WTC11 (cell line): ENCODE results near the gene SGPP1. TPM values are rescaled to one million over a fixed set of nuclear protein-coding genes. Genes with fewer than 3 reads are reported as not detected.

ENCODE experiments used
- ATAC-seq: fragments of 200-7000 bp; cut with Tn5 transposase; 2 replicates; pipeline ENCODE4 v1.10.0; 2021; ENCODE audit warnings: mild to moderate bottlenecking, moderate library complexity
- CTCF ChIA-PET: fragments of 300-600 bp; sonication (Branson Sonifier 250); formaldehyde crosslinking; loops from one replicate; lab custom pipeline; 2021; ENCODE audit warnings: antibody characterized with exemption; lab: Charles Lee
- POLR2A ChIA-PET: fragments of 350-600 bp; sonication (Branson Sonifier 250); formaldehyde crosslinking; loops from one replicate; lab custom pipeline; 2021; ENCODE audit warnings: antibody characterized with exemption; lab: Charles Lee
- DNase-seq: peaks from one replicate; pipeline ENCODE4 v3.0.0; 2021; ENCODE audit warnings: low spot score
- H3K27ac Mint-ChIP-seq: 2 replicates; pipeline ENCODE4 v1.8.0; 2021; ENCODE audit warnings: mixed read lengths
- H3K27me3 Mint-ChIP-seq: 2 replicates; pipeline ENCODE4 v1.8.0; 2021; ENCODE audit warnings: low read depth, mild to moderate bottlenecking, moderate library complexity, mixed read lengths
- H3K36me3 Mint-ChIP-seq: 2 replicates; pipeline ENCODE4 v1.8.0; 2021; ENCODE audit warnings: mixed read lengths
- H3K4me1 Mint-ChIP-seq: 2 replicates; pipeline ENCODE4 v1.8.0; 2022; ENCODE audit warnings: mixed read lengths
- H3K4me3 Mint-ChIP-seq: 2 replicates; pipeline ENCODE4 v1.8.0; 2021; ENCODE audit warnings: mild to moderate bottlenecking, moderate library complexity, mixed read lengths
- H3K9me3 Mint-ChIP-seq: 2 replicates; pipeline ENCODE4 v1.8.0; 2021; ENCODE audit warnings: mixed read lengths
- CREM ChIP-seq: sonication (generic); formaldehyde crosslinking; IDR thresholded peaks from 2 replicates; pipeline ENCODE4 v1.8.1; 2022; ENCODE audit warnings: mild to moderate bottlenecking, missing genetic modification reagents, moderate library complexity
- EMX1 ChIP-seq: fragments of 250-450 bp; sonication (Bioruptor Pico); IDR thresholded peaks from 2 replicates; pipeline ENCODE4 v1.8.0; 2021; ENCODE audit warnings: mild to moderate bottlenecking
- ETV6 ChIP-seq: sonication (generic); formaldehyde crosslinking; IDR thresholded peaks from 2 replicates; pipeline ENCODE4 v1.8.1; 2022; ENCODE audit warnings: mild to moderate bottlenecking, missing genetic modification reagents
- GRHL2 ChIP-seq: fragments of 250-450 bp; sonication (Bioruptor Pico); IDR thresholded peaks from 2 replicates; pipeline ENCODE4 v1.8.0; 2022; ENCODE audit warnings: mild to moderate bottlenecking, moderate library complexity; ENCODE audit not compliant: insufficient replicate concordance, severe bottlenecking
- JUN ChIP-seq: sonication (generic); formaldehyde crosslinking; IDR thresholded peaks from 2 replicates; pipeline ENCODE4 v1.8.0; 2023; ENCODE audit warnings: mild to moderate bottlenecking, missing genetic modification reagents
- MXD4 ChIP-seq: fragments of 250-450 bp; sonication (Bioruptor Pico); IDR thresholded peaks from 2 replicates; pipeline ENCODE4 v1.8.0; 2021; ENCODE audit warnings: mild to moderate bottlenecking, moderate library complexity, borderline replicate concordance
- NR1H2 ChIP-seq: sonication (generic); formaldehyde crosslinking; IDR thresholded peaks from 2 replicates; pipeline ENCODE4 v1.9.0; 2021; ENCODE audit warnings: mild to moderate bottlenecking, moderate library complexity, missing genetic modification reagents
- SMAD3 ChIP-seq: sonication (generic); formaldehyde crosslinking; IDR thresholded peaks from 2 replicates; pipeline ENCODE4 v1.8.0; 2022; ENCODE audit warnings: missing genetic modification reagents, mild to moderate bottlenecking, borderline replicate concordance
- TCF7 ChIP-seq: sonication (generic); formaldehyde crosslinking; IDR thresholded peaks from 2 replicates; pipeline ENCODE4 v1.8.0; 2022; ENCODE audit warnings: mild to moderate bottlenecking, low read depth, missing genetic modification reagents, moderate library complexity
- TEAD1 ChIP-seq: sonication (generic); formaldehyde crosslinking; IDR thresholded peaks from 2 replicates; pipeline ENCODE4 v1.8.0; 2022; ENCODE audit warnings: mild to moderate bottlenecking, missing genetic modification reagents
- TEAD4 ChIP-seq: sonication (generic); formaldehyde crosslinking; IDR thresholded peaks from 2 replicates; pipeline ENCODE4 v1.8.0; 2022; ENCODE audit warnings: mild to moderate bottlenecking, missing genetic modification reagents
- ZNF416 ChIP-seq: fragments of 250-450 bp; sonication (Bioruptor Pico); IDR thresholded peaks from 2 replicates; pipeline ENCODE4 v1.9.0; 2021; ENCODE audit warnings: mild to moderate bottlenecking, inconsistent platforms
- total RNA-seq: library from RNA; stranded (reverse); gene quantifications from 3 replicates; pipeline ENCODE4 v1.2.3, GENCODE V29; 2021
- TF ChIP-seq, protein P1 (sequence below): fragments of 250-450 bp; sonication (Bioruptor Pico); IDR thresholded peaks from 2 replicates; pipeline ENCODE4 v1.8.0; 2021; ENCODE audit warnings: mild to moderate bottlenecking
- TF ChIP-seq, protein P2 (sequence below): sonication (generic); formaldehyde crosslinking; IDR thresholded peaks from 2 replicates; pipeline ENCODE4 v1.8.0; 2023; ENCODE audit warnings: missing genetic modification reagents, mild to moderate bottlenecking, borderline replicate concordance
- TF ChIP-seq, protein P3 (sequence below): sonication (generic); formaldehyde crosslinking; IDR thresholded peaks from 2 replicates; pipeline ENCODE4 v1.8.1; 2022; ENCODE audit warnings: missing genetic modification reagents, borderline replicate concordance

SGPP1 gene
- total RNA-seq, 1 experiment from 2014 or later, result 8.5 TPM

DNA sequence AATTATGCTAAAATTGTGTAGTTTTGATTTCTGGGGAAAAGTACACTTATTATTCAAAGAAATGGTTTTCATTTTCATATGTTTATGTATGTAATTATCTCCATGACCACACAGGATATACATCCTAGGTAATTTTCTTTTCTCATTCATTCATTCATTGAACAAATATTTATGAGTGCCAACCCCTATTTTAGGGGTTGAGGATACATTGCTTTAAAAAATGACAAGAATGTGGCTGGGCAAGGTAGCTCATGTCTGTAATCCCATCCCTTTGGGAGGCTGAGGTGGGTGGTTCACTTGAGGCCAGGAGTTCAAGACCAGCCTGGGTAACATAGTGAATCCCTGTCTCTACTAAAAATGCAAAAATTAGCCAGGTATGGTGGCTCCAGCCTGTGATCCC, 40.9 kb downstream of the SGPP1 start (continued):
- TF ChIP-seq, protein P1, sequence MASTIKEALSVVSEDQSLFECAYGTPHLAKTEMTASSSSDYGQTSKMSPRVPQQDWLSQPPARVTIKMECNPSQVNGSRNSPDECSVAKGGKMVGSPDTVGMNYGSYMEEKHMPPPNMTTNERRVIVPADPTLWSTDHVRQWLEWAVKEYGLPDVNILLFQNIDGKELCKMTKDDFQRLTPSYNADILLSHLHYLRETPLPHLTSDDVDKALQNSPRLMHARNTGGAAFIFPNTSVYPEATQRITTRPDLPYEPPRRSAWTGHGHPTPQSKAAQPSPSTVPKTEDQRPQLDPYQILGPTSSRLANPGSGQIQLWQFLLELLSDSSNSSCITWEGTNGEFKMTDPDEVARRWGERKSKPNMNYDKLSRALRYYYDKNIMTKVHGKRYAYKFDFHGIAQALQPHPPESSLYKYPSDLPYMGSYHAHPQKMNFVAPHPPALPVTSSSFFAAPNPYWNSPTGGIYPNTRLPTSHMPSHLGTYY, result no peak

DNA sequence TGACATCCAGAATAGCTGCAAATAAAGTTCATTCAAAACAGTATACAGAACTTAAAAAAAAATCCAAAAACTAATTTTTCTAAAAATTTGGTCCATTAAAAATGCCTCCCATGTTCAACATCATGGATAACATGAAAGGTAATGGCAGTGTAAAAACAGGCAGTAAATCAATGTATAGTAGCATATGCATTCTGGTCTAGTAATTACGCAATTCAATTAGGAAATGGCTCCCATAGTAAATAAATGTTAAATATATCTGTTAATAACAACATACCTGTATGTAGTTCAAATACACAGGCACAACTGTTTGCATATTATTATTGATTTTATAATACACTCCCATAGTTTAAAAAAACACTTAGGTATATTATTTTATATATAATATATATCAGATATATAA, 42.5 kb downstream of the SGPP1 start:
- H3K4me1 Mint-ChIP-seq, result no peaks in the 10 kb centered on the region
- no peaks in the 10 kb centered on the region for H3K36me3 Mint-ChIP-seq
- no peak overlapping the region for H3K4me3 Mint-ChIP-seq
- no peak for ATAC-seq
- TF ChIP-seq JUN (CRISPR knock-in tag), result no peak
- no peak for TF ChIP-seq CREM
- no peak for TF ChIP-seq ZNF416 (CRISPR knock-in tag)
- no peak for TF ChIP-seq ETV6
- no peak for TF ChIP-seq EMX1
- no peak for TF ChIP-seq SMAD3 (CRISPR knock-in tag)
- no peak for TF ChIP-seq TEAD4 (CRISPR knock-in tag)
- no peak for TF ChIP-seq NR1H2 (CRISPR knock-in tag)
- TF ChIP-seq, protein P2, sequence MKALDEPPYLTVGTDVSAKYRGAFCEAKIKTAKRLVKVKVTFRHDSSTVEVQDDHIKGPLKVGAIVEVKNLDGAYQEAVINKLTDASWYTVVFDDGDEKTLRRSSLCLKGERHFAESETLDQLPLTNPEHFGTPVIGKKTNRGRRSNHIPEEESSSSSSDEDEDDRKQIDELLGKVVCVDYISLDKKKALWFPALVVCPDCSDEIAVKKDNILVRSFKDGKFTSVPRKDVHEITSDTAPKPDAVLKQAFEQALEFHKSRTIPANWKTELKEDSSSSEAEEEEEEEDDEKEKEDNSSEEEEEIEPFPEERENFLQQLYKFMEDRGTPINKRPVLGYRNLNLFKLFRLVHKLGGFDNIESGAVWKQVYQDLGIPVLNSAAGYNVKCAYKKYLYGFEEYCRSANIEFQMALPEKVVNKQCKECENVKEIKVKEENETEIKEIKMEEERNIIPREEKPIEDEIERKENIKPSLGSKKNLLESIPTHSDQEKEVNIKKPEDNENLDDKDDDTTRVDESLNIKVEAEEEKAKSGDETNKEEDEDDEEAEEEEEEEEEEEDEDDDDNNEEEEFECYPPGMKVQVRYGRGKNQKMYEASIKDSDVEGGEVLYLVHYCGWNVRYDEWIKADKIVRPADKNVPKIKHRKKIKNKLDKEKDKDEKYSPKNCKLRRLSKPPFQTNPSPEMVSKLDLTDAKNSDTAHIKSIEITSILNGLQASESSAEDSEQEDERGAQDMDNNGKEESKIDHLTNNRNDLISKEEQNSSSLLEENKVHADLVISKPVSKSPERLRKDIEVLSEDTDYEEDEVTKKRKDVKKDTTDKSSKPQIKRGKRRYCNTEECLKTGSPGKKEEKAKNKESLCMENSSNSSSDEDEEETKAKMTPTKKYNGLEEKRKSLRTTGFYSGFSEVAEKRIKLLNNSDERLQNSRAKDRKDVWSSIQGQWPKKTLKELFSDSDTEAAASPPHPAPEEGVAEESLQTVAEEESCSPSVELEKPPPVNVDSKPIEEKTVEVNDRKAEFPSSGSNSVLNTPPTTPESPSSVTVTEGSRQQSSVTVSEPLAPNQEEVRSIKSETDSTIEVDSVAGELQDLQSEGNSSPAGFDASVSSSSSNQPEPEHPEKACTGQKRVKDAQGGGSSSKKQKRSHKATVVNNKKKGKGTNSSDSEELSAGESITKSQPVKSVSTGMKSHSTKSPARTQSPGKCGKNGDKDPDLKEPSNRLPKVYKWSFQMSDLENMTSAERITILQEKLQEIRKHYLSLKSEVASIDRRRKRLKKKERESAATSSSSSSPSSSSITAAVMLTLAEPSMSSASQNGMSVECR (CRISPR knock-in tag), result no peak
- no peak for TF ChIP-seq TEAD1 (CRISPR knock-in tag)
- no peak for TF ChIP-seq MXD4 (CRISPR knock-in tag)
- TF ChIP-seq, all 79 proteins: peak for 0
- no peak for DNase-seq
- H3K27ac Mint-ChIP-seq, result no peak overlapping the region
- ChIA-PET CTCF (no interaction called here), POLR2A (no interaction called here)
- H3K27me3 Mint-ChIP-seq, result no peaks in the 10 kb centered on the region
- H3K9me3 Mint-ChIP-seq, result no peaks in the 10 kb centered on the region

DNA sequence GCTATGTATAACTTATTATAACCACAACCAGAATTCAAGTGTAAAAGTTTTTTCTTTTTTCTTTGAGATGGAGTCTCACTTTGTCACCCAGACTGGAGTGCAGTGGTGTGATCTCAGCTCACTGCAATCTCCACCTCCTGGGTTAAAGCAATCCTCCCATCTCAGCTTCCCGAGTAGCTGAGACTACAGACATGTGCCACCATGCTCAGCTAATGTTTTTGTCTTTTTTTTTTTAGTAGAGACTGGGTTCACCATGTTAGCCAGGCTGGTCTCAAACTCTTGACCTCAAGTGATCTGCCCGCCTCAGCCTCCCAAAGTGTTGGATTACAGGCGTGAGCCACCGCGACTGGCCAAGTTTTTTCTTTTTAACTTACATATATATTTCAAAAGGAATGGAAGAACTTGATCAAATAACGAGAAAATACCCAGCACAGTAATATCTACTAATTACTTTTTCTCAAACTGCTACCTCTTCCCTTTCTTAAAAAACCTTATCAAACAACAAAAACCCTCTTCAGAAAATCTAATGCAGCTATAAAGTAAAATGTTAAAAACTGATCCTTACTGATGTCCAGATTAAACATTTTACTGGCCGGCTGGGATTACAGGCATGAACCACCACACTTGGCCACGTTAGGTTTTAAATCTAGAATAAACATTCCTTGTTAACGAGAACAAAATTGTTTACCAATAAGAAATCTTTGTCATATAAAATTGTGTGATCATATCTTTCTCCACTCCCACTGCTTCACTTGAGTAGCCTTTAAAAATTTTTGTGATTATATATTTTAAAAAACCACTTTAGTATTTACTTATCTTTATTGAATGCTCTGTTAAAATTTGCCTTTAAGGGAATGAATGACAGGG, 44.9 kb downstream of the SGPP1 start:
- ATAC-seq, result no peak
- H3K36me3 Mint-ChIP-seq, result no peaks in the 10 kb centered on the region
- POLR2A ChIA-PET, result interaction anchor here (0.5 kb wide), 1 partner anchor 41 kb away, joined by 3 read pairs; no protein-coding TSS in a partner anchor
- no peak overlapping the region for H3K27ac Mint-ChIP-seq
- no peak for DNase-seq
- no peak overlapping the region for H3K4me3 Mint-ChIP-seq
- TF ChIP-seq TCF7 (CRISPR knock-in tag) (no peak), GRHL2 (no peak)
- TF ChIP-seq, protein P3, sequence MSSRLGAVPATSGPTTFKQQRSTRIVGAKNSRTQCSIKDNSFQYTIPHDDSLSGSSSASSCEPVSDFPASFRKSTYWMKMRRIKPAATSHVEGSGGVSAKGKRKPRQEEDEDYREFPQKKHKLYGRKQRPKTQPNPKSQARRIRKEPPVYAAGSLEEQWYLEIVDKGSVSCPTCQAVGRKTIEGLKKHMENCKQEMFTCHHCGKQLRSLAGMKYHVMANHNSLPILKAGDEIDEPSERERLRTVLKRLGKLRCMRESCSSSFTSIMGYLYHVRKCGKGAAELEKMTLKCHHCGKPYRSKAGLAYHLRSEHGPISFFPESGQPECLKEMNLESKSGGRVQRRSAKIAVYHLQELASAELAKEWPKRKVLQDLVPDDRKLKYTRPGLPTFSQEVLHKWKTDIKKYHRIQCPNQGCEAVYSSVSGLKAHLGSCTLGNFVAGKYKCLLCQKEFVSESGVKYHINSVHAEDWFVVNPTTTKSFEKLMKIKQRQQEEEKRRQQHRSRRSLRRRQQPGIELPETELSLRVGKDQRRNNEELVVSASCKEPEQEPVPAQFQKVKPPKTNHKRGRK, result no peak
- no peaks in the 10 kb centered on the region for H3K4me1 Mint-ChIP-seq
- H3K27me3 Mint-ChIP-seq, result no peaks in the 10 kb centered on the region
- CTCF ChIA-PET, result interaction anchor here (1.0 kb wide), 1 partner anchor 14 kb away, joined by 3 read pairs; no protein-coding TSS in a partner anchor
- no peaks in the 10 kb centered on the region for H3K9me3 Mint-ChIP-seq
